Adrenal gland (tissue), 12 donors: Measurements from ENCODE around the gene CCNC. TPM values are rescaled to one million over a fixed set of nuclear protein-coding genes. Genes with fewer than 3 reads are reported as not detected.

ENCODE experiments used
- DNase-seq, 7 donors: peaks; one replicate each; pipeline ENCODE4 v3.0.0-alpha.2; 2019 to 2020
- H3K27ac ChIP-seq, 5 donors: fragments of 200-600 bp; sonication (generic) in 4 of 5; 1 replicate in 3 of 5; 2 replicates in 2 of 5; pipeline versions ENCODE4 v1.5.1 to v1.8.0; 2016 to 2020; ENCODE audit warnings: mild to moderate bottlenecking in 1 of 5
- H3K27me3 ChIP-seq: fragments of 200-600 bp; 2 replicates; pipeline ENCODE4 v1.8.0; 2021
- H3K36me3 ChIP-seq, 2 donors: fragments of 200-600 bp; replicated peaks in 1 of 2; 1 replicate in 1 of 2; 2 replicates in 1 of 2; pipeline versions ENCODE4 v1.5.1 to v1.8.0; 2018 to 2022
- H3K4me1 ChIP-seq, 2 donors: fragments of 200-600 bp; replicated peaks in 1 of 2; 1 replicate in 1 of 2; 2 replicates in 1 of 2; pipeline versions ENCODE4 v1.5.1 to v1.8.0; 2018 to 2021
- H3K4me3 ChIP-seq, 4 donors: fragments of 200-600 bp; sonication (generic) in 3 of 4; one replicate each; pipeline ENCODE4 v1.5.1; 2016 to 2018
- H3K9me3 ChIP-seq, 3 donors: fragments of 200-600 bp; sonication (generic) in 1 of 3; replicated peaks in 1 of 3; 1 replicate in 2 of 3; 2 replicates in 1 of 3; pipeline versions ENCODE4 v1.5.1 to v1.8.0; 2016 to 2021
- POLR2A ChIP-seq, 2 donors: fragments of 450-650 bp; IDR thresholded peaks; one replicate each; pipeline ENCODE4 v1.6.1; 2017; ENCODE audit warnings: antibody characterized with exemption in 2 of 2, mild to moderate bottlenecking in 2 of 2, moderate library complexity in 1 of 2
- WGBS, 4 donors: extraction: QIAGEN DNeasy Blood & Tissue Kit in 2 of 4; methylation state at CpG; one replicate each; pipeline versions ENCODE4 v1.1.5 to v1.1.7; 2013 to 2017; 5-methylcytosine and 5-hydroxymethylcytosine counted together
- intact Hi-C, 2 donors: fragments of 100-400 bp; cut with DNase I; formaldehyde crosslinking; loops; one replicate each; pipeline versions ENCODE4 v1.14.1 to v1.15.0; 2022 to 2023
- polyA plus RNA-seq, 3 donors: library from polyadenylated mRNA; stranded (reverse); fragments of 200-250 nt in 2 of 3; fragments of 350-450 nt in 1 of 3; fragmentation: Illumina TruSeq in 1 of 3; extraction: RNeasy Lipid Tissue Mini Kit (QIAGEN cat#74804) in 1 of 3; gene quantifications; one replicate each; pipeline ENCODE4 v1.2.3, GENCODE V29; 2013 to 2014
- total RNA-seq, 9 donors: library from RNA; depleted of rRNA in 4 of 9; stranded (reverse); fragments of >200 nt in 4 of 9; fragments of 120-200 nt in 1 of 9; fragmentation: NEBNext Ultra II Directional in 1 of 9; extraction: Animal tissue kit (Norgen Biotek cat#: 25700) in 1 of 9; gene quantifications; one replicate each; pipeline versions ENCODE4 v1.1.0 to v1.2.4, GENCODE V29; 2013 to 2023
- TF ChIP-seq, protein P1 (sequence below), 6 experiments: fragments of 450-650 bp in 4 of 6; fragments of 200-600 bp in 2 of 6; sonication (generic) in 1 of 6; IDR thresholded peaks; 1 replicate in 5 of 6; 2 replicates in 1 of 6; pipeline versions ENCODE4 v1.5.1 to v1.8.0; 2016 to 2021; ENCODE audit warnings: antibody characterized with exemption in 6 of 6, mild to moderate bottlenecking in 2 of 6, moderate library complexity in 1 of 6
- donor health status: healthy with polysubstance abuse.
- donor health status: Bipolar disorder and iron deficiency.
- donor health status: DM: yes; HTN: yes; CAD: no.
- donor health status: DM: no; HTN: no; CAD: no.
- donor health status: DM: no; HTN: no; CAD: no.
- donor health status: DM: yes; HTN: yes; CAD: no.

Gene CCNC
- total and polyA plus RNA-seq, 12 donors: 18.7 to 87.2 (median 54.4) TPM

DNA sequence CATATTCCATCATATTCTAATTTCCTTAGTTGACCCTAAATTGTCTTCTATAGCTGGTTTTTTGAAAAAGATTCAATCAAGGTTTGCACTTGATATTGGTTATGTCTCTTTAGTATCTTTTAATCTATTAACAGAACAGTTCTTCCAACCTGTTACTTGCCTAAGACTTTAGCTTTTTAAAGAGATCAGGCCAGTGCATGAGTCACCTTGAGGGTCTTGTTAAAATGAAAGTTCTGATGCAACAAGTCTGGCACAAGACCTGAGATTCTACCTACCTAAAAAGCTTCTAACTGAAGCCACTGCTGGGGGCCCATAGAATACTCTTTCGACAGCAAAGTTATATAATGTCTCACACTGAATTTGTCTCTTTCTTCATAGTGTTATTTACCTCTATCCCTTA, 56.4 kb downstream of the CCNC start:
- DNase-seq: no peak
- Histone ChIP-seq H3K27ac (no peak overlapping the region), H3K27me3 (no peaks in the 10 kb centered on the region), H3K4me3 (no peak overlapping the region), H3K9me3 (no peaks in the 10 kb centered on the region), H3K4me1 (peaks cover 8 to 14% of the 10 kb centered on the region in 2 donors), H3K36me3 (no peaks in the 10 kb centered on the region)
- TF ChIP-seq, protein P1, sequence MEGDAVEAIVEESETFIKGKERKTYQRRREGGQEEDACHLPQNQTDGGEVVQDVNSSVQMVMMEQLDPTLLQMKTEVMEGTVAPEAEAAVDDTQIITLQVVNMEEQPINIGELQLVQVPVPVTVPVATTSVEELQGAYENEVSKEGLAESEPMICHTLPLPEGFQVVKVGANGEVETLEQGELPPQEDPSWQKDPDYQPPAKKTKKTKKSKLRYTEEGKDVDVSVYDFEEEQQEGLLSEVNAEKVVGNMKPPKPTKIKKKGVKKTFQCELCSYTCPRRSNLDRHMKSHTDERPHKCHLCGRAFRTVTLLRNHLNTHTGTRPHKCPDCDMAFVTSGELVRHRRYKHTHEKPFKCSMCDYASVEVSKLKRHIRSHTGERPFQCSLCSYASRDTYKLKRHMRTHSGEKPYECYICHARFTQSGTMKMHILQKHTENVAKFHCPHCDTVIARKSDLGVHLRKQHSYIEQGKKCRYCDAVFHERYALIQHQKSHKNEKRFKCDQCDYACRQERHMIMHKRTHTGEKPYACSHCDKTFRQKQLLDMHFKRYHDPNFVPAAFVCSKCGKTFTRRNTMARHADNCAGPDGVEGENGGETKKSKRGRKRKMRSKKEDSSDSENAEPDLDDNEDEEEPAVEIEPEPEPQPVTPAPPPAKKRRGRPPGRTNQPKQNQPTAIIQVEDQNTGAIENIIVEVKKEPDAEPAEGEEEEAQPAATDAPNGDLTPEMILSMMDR (IDR thresholded peaks at IDR 0.05): no peak
- no peak for TF ChIP-seq POLR2A (IDR thresholded peaks at IDR 0.05)
- intact Hi-C loops: no loop called here
- WGBS, 4 donors: 96 to 100% (median 99%) methylated on average over 1 of the region's 1 CpG

DNA sequence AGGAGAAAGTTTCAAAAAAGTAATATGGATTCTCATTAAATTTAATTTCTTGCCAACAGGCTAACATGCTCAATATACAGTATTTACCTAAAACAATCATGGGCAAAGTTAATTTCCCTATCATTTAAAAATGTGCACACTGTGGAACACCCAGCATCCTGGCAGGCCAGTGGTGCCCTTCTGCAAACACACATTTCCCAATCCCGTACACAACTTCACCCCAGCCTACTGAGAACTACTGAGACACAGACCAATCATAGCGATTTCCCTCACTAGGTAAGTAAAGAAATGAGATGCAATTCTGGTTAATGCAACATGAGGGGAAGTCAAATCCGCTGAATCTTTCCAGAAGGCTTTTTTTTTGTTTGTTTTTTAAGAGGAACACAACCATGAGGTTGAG, 60.8 kb downstream of the CCNC start:
- WGBS, 4 donors: 93 to 96% (median 95%) methylated on average over 3 of the region's 3 CpGs
- TF ChIP-seq, protein P1 (IDR thresholded peaks at IDR 0.05): no peak
- TF ChIP-seq POLR2A (IDR thresholded peaks at IDR 0.05): no peak
- intact Hi-C loops: no loop called here
- Histone ChIP-seq H3K4me3 (no peak overlapping the region), H3K9me3 (no peaks in the 10 kb centered on the region), H3K36me3 (peaks cover 0 to 7% of the 10 kb centered on the region in 2 donors), H3K4me1 (no peaks in the 10 kb centered on the region), H3K27me3 (no peaks in the 10 kb centered on the region), H3K27ac (no peak overlapping the region)
- DNase-seq: no peak

DNA sequence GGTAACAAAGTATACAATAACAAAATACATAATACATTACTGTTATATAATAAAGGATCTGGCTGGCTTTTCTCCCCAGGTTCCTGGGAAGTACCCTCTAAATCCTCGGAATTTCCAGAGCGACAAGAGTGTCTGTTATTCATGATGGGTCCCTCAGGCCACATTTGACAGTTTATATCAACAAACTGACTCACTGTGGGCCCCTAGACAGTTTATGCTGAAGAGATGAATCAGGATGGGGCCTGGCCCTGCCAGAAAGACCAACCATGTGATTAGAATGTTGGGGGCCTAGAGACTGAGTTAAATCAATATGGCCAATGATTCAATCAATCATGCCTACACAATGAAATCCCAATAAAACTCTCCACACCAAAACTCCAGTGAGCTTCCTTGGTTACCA, 66.7 kb downstream of the CCNC start:
- TF ChIP-seq, protein P1 (IDR thresholded peaks at IDR 0.05): no peak
- TF ChIP-seq POLR2A (IDR thresholded peaks at IDR 0.05): no peak
- WGBS, 4 donors: 83 to 92% (median 88%) methylated on average over 2 of the region's 2 CpGs
- no peak overlapping the region for H3K27ac ChIP-seq
- H3K4me3 ChIP-seq: no peak overlapping the region
- intact Hi-C loops: no loop called here
- peaks cover 0 to 17% of the 10 kb centered on the region in 2 donors for H3K36me3 ChIP-seq
- DNase-seq: no peak
- peaks cover 0 to 8% of the 10 kb centered on the region in 2 donors for H3K4me1 ChIP-seq
- no peaks in the 10 kb centered on the region for H3K27me3 ChIP-seq
- H3K9me3 ChIP-seq: no peaks in the 10 kb centered on the region

DNA sequence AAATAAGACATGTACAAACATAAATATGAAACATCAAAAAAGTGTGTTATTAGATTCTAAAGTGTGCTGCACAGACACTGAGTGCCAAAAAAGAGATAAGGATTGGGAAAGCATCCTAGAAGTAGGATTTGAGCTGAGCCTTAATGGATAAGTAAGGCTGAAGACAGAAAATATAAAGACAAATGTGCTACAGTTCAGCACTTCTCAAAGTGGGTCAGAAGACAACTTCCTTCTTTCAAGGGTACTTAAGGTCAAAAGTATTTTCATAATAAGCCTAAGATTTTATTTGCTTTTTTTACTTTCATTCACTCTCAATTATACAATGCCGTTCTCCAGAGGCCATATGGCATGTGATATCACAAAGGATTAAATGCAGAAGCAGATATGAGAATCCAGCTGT, 70.0 kb downstream of the CCNC start:
- Histone ChIP-seq H3K27ac (no peak overlapping the region), H3K4me1 (peaks cover 0 to 8% of the 10 kb centered on the region in 2 donors), H3K27me3 (no peaks in the 10 kb centered on the region), H3K4me3 (no peak overlapping the region), H3K9me3 (no peaks in the 10 kb centered on the region), H3K36me3 (peaks cover 0 to 17% of the 10 kb centered on the region in 2 donors)
- DNase-seq: no peak
- no peak for TF ChIP-seq POLR2A (IDR thresholded peaks at IDR 0.05)
- TF ChIP-seq, protein P1 (IDR thresholded peaks at IDR 0.05): no peak
- WGBS, 4 donors: 57 to 69% (median 63%) methylated on average over 1 of the region's 1 CpG
- intact Hi-C loops: no loop called here
